ENCODE results near the gene TMEM181. TPM values are rescaled to one million over a fixed set of nuclear protein-coding genes. Genes with fewer than 3 reads are reported as not detected.

The TMEM181 gene
- total RNA-seq, 1 experiment from 2014 or later = 38.0 TPM

DNA sequence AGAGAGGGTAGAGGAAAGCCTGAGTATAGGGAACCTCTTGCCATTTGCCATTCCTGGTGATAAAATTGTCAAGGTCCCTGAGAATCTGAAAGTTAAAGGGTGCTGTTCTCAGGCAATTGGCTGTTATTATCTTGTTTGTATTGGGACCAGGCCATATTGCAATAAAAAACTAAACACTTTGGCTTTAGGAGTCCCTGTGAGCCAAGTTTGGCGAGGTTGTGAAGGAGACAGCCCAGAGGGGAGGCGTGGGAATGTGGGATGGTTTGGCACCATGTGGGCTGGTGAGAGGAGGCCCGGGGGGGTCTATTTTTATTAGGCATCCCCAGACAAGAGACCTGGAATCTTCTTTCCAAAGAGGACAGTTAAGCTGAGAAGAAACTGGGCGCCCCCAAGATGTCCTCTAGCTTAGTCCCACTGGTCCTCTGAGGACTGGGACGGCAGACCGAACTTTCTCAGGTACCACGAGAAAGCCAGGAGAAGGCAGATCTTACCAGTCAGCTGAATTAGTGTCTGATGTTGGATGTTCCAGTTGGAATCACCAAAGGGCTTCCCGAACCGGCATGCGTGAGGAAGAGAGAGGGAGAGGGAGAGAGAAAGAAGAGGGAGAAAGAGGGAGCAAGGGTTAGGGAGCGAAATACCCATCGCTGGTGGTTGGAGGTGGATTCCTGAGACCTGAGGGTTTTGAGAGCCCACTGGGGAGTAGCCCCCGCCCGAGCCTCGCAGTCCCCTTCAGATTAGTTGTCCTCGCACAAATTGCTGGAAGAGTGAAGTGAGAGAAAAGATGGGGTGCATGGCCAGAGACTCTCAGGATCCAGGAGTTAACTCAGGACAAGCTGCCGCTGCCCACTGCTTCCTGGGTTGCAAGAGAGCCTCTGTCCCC is 60.3 kb downstream of the TMEM181 start:
- CTCF ChIA-PET = no interaction called here
- intact Hi-C loops (cut with micrococcal nuclease; ENCODE audit: unreplicated experiment) = no loop called here
- Histone ChIP-seq H3K36me3 (ENCODE audit: control insufficient read depth, insufficient read depth, low read length) (peaks cover 5% of the 10 kb centered on the region; the same call in 1 of the 2 replicates), H3K27me3 (ENCODE audit: control insufficient read depth, insufficient read depth, low read length) (no peaks in the 10 kb centered on the region), H3K9me3 (ENCODE audit: control insufficient read depth, insufficient read depth, low read depth, low read length) (no peaks in the 10 kb centered on the region), H3K4me1 (ENCODE audit: control insufficient read depth, insufficient read depth, low read length) (no peaks in the 10 kb centered on the region), H3K27ac (ENCODE audit: low read length) (no peak overlapping the region), H3K4me3 (ENCODE audit: low read depth in 2 of 2, low read length in 2 of 2) (no peak overlapping the region)
- TF ChIP-seq, protein P1, sequence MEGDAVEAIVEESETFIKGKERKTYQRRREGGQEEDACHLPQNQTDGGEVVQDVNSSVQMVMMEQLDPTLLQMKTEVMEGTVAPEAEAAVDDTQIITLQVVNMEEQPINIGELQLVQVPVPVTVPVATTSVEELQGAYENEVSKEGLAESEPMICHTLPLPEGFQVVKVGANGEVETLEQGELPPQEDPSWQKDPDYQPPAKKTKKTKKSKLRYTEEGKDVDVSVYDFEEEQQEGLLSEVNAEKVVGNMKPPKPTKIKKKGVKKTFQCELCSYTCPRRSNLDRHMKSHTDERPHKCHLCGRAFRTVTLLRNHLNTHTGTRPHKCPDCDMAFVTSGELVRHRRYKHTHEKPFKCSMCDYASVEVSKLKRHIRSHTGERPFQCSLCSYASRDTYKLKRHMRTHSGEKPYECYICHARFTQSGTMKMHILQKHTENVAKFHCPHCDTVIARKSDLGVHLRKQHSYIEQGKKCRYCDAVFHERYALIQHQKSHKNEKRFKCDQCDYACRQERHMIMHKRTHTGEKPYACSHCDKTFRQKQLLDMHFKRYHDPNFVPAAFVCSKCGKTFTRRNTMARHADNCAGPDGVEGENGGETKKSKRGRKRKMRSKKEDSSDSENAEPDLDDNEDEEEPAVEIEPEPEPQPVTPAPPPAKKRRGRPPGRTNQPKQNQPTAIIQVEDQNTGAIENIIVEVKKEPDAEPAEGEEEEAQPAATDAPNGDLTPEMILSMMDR (IDR thresholded peaks at IDR 0.05) = no peak
- TF ChIP-seq TCF7L2 (IDR thresholded peaks at IDR 0.05; ENCODE audit: low read depth, low read length) = no peak
- TF ChIP-seq POLR2AphosphoS5 (IDR thresholded peaks at IDR 0.05; ENCODE audit: low read depth, low read length) = no peak
- TF ChIP-seq SIN3A (IDR thresholded peaks at IDR 0.05; ENCODE audit: borderline replicate concordance, insufficient read depth, low read depth, low read length) = no peak
- TF ChIP-seq, protein P2, sequence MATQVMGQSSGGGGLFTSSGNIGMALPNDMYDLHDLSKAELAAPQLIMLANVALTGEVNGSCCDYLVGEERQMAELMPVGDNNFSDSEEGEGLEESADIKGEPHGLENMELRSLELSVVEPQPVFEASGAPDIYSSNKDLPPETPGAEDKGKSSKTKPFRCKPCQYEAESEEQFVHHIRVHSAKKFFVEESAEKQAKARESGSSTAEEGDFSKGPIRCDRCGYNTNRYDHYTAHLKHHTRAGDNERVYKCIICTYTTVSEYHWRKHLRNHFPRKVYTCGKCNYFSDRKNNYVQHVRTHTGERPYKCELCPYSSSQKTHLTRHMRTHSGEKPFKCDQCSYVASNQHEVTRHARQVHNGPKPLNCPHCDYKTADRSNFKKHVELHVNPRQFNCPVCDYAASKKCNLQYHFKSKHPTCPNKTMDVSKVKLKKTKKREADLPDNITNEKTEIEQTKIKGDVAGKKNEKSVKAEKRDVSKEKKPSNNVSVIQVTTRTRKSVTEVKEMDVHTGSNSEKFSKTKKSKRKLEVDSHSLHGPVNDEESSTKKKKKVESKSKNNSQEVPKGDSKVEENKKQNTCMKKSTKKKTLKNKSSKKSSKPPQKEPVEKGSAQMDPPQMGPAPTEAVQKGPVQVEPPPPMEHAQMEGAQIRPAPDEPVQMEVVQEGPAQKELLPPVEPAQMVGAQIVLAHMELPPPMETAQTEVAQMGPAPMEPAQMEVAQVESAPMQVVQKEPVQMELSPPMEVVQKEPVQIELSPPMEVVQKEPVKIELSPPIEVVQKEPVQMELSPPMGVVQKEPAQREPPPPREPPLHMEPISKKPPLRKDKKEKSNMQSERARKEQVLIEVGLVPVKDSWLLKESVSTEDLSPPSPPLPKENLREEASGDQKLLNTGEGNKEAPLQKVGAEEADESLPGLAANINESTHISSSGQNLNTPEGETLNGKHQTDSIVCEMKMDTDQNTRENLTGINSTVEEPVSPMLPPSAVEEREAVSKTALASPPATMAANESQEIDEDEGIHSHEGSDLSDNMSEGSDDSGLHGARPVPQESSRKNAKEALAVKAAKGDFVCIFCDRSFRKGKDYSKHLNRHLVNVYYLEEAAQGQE (IDR thresholded peaks at IDR 0.05; ENCODE audit: insufficient read depth in 1 of 2, low read depth in 2 of 2, low read length in 1 of 2) = no peak
- no peak for ATAC-seq
- POLR2A ChIA-PET = no interaction called here
- no TSS peak for BruUV-seq (replicated peaks)
- in situ Hi-C loops (cut with HindIII; ENCODE audit: low pct_unique_long_range_greater_than_20kb, low sequenced_read_pairs) = no loop called here
- DNase-seq (ENCODE audit: low read depth, low spot score) = no peak

DNA sequence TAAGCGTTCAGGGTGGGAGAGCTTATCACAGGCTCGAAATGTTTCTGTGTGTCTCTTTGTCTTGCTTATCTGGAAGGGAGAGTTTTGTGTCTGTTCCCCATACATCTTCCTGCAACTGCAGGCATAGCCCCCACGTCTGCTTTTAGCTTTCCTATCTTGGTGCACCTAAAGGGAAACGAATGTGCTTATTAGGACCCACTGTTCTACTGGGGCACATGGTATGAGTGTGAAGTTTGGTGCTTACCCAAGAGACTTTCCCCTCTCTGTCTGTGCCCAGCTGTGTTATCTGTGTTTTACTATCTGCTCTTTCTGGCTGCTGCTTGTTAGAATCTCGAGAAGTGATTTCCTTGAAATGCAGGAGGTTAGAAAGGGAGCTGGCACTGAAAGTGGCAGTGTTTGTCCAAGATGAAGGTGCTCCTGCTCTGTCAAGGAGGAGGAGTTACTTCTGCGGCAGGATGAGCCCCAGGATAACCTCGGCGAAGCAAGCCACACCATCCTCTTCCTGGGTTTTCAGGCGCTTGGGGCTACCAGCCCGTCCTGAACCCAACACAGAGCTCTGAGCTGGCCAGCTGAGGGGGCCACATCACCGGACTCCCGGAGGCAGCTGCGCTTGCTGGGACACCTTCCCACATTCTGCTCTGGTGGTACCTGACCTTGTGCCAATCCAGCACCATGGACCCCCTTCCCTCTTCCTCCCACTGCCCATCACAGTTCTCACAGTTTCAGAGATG is 61.2 kb downstream of the TMEM181 start:
- in situ Hi-C loops (cut with HindIII; ENCODE audit: low pct_unique_long_range_greater_than_20kb, low sequenced_read_pairs) = no loop called here

More for the DNA sequence above, 61.2 kb downstream of the TMEM181 start:
- TF ChIP-seq SIN3A (IDR thresholded peaks at IDR 0.05; ENCODE audit: borderline replicate concordance, insufficient read depth, low read depth, low read length) (no peak), TCF7L2 (IDR thresholded peaks at IDR 0.05; ENCODE audit: low read depth, low read length) (no peak), POLR2AphosphoS5 (IDR thresholded peaks at IDR 0.05; ENCODE audit: low read depth, low read length) (no peak)
- TF ChIP-seq, protein P1 (IDR thresholded peaks at IDR 0.05) = no peak
- TF ChIP-seq, protein P2 (IDR thresholded peaks at IDR 0.05; ENCODE audit: insufficient read depth in 1 of 2, low read depth in 2 of 2, low read length in 1 of 2) = no peak
- Histone ChIP-seq H3K36me3 (ENCODE audit: control insufficient read depth, insufficient read depth, low read length) (peaks cover 5% of the 10 kb centered on the region; the same call in 1 of the 2 replicates), H3K27ac (ENCODE audit: low read length) (no peak overlapping the region), H3K27me3 (ENCODE audit: control insufficient read depth, insufficient read depth, low read length) (no peaks in the 10 kb centered on the region), H3K4me3 (ENCODE audit: low read depth in 2 of 2, low read length in 2 of 2) (no peak overlapping the region), H3K9me3 (ENCODE audit: control insufficient read depth, insufficient read depth, low read depth, low read length) (no peaks in the 10 kb centered on the region), H3K4me1 (ENCODE audit: control insufficient read depth, insufficient read depth, low read length) (no peaks in the 10 kb centered on the region)
- ATAC-seq = no peak
- DNase-seq (ENCODE audit: low read depth, low spot score) = no peak
- no TSS peak for BruUV-seq (replicated peaks)
- ChIA-PET POLR2A (no interaction called here), CTCF (no interaction called here)
- intact Hi-C loops (cut with micrococcal nuclease; ENCODE audit: unreplicated experiment) = no loop called here

Data from Panc1 (cell line).